Fibroblast of pulmonary artery (primary cell): ENCODE results near the gene CECR2.

Source experiments
- DNase-seq: peaks from one replicate; pipeline ENCODE4 v3.0.0-alpha.2; 2010; ENCODE audit warnings: low read depth
- H3K4me3 ChIP-seq: replicated peaks from 2 replicates; pipeline ENCODE4 v1.5.1; 2011; ENCODE audit warnings: low read depth, mild to moderate bottlenecking, control low read depth, low read length, moderate library complexity
- CTCF ChIP-seq: IDR thresholded peaks from 2 replicates; pipeline ENCODE4 v1.5.1; 2011; ENCODE audit warnings: mild to moderate bottlenecking, control low read depth, low read length, inconsistent platforms; ENCODE audit errors: missing control alignments

The CECR2 gene

GRCh38 chr22:17369439-17370025 lies at the start of gene CECR2:
CECR2 (plus strand) TSS chr22:17369460; CDS start chr22:17369784, 324 bp downstream.
- peak within 1 kb of the TSS; percentile 57 for H3K4me3 ChIP-seq
- peak; percentile 43 for DNase-seq
- no peak for TF ChIP-seq CTCF

GRCh38 chr22:17319546-17319945 lies 49.7 kb upstream of the CECR2 start:
- TF ChIP-seq CTCF = no peak
- no peak for DNase-seq
- H3K4me3 ChIP-seq = no peak overlapping the region

GRCh38 chr22:17322511-17322910 lies 46.7 kb upstream of the CECR2 start:
- no peak for TF ChIP-seq CTCF
- DNase-seq = no peak

GRCh38 chr22:17331690-17332089 lies 37.6 kb upstream of the CECR2 start:
- TF ChIP-seq CTCF = no peak
- no peak for DNase-seq
- no peak overlapping the region for H3K4me3 ChIP-seq

More at GRCh38 chr22:17322511-17322910, 46.7 kb upstream of the CECR2 start:
- H3K4me3 ChIP-seq = no peak overlapping the region

- TF ChIP-seq CTCF = no peak
- DNase-seq = no peak
- H3K4me3 ChIP-seq = no peak overlapping the region
Measured at GRCh38 chr22:17332109-17332800, 37.0 kb upstream of the CECR2 start.

- no peak for TF ChIP-seq CTCF
- no peak overlapping the region for H3K4me3 ChIP-seq
Measured at GRCh38 chr22:17334059-17334458, 35.2 kb upstream of the CECR2 start.

GRCh38 chr22:17334983-17335382 lies 34.3 kb upstream of the CECR2 start:
- TF ChIP-seq CTCF = no peak
- no peak for DNase-seq
- H3K4me3 ChIP-seq = no peak overlapping the region

More at GRCh38 chr22:17334059-17334458, 35.2 kb upstream of the CECR2 start:
- no peak for DNase-seq
